Hippocampal formation (tissue), 2 donors: ENCODE data around the gene OR1N2.
"Not testable (repeated sequence)": the region's sequence is repeated elsewhere in the genome, so short reads cannot be mapped to it uniquely, and the experiment has no call there.

Experiments used
- DNase-seq, 2 donors: peaks; one replicate each; lab custom pipeline; 2025; lab: John Stamatoyannopoulos, UW

OR1N2 gene

GRCh38 chr9:122552812-122553211 is at the start of gene OR1N2:
TSS of gene OR1N2 (plus strand) at chr9:122553112. CDS start at chr9:122553212, 100 bp downstream.
- DNase-seq, result no peak

- DNase-seq, result no peak
These were observed 45.9 kb upstream of the OR1N2 start for GRCh38 chr9:122506964-122507363.

- DNase-seq, result no peak
These were observed 42.4 kb upstream of the OR1N2 start, which contains the start of gene OR1J2 for GRCh38 chr9:122510502-122510901. TSS of gene OR1J2 (plus strand) at chr9:122510802. CDS start at chr9:122510802, 0 bp downstream.

- DNase-seq, result no peak
These were observed 34.7 kb upstream of the OR1N2 start for GRCh38 chr9:122518226-122518625.

- DNase-seq, result no peak
These were observed 34.1 kb upstream of the OR1N2 start, which contains the start of gene OR1J4 for GRCh38 chr9:122518841-122519240. TSS of gene OR1J4 (plus strand) at chr9:122519141. CDS start at chr9:122519141, 0 bp downstream.

- DNase-seq, result no peak
These were observed 33.5 kb upstream of the OR1N2 start for GRCh38 chr9:122519376-122519775.

GRCh38 chr9:122526602-122527001 is 26.3 kb upstream of the OR1N2 start:
- no peak for DNase-seq

GRCh38 chr9:122527193-122527592 is 25.7 kb upstream of the OR1N2 start, which contains the start of gene OR1N1:
TSS of gene OR1N1 (minus strand) at chr9:122527293. CDS start at chr9:122527293, 0 bp downstream.
- no peak for DNase-seq

GRCh38 chr9:122531157-122531556 is 21.8 kb upstream of the OR1N2 start:
- DNase-seq, result not testable (repeated sequence)

GRCh38 chr9:122536134-122536533 is 16.8 kb upstream of the OR1N2 start:
- no peak for DNase-seq

- DNase-seq, result not testable (repeated sequence)
These were observed 15.8 kb upstream of the OR1N2 start for GRCh38 chr9:122537066-122537465.

GRCh38 chr9:122538757-122539156 is 14.2 kb upstream of the OR1N2 start:
- no peak for DNase-seq

- no peak for DNase-seq
These were observed 6.7 kb upstream of the OR1N2 start for GRCh38 chr9:122546196-122546595.

GRCh38 chr9:122551371-122551770 is 1.5 kb upstream of the OR1N2 start:
- no peak for DNase-seq

GRCh38 chr9:122561446-122561845 is 8.5 kb downstream of the OR1N2 start:
- DNase-seq, result no peak

GRCh38 chr9:122562134-122562760 is 9.3 kb downstream of the OR1N2 start:
- no peak for DNase-seq

- no peak for DNase-seq
These were observed 15.0 kb downstream of the OR1N2 start for GRCh38 chr9:122567901-122568300.

GRCh38 chr9:122572456-122572855 is 19.5 kb downstream of the OR1N2 start:
- DNase-seq, result no peak

GRCh38 chr9:122579874-122580273 is 27.0 kb downstream of the OR1N2 start:
- no peak for DNase-seq

GRCh38 chr9:122580360-122580759 is 27.4 kb downstream of the OR1N2 start:
- no peak for DNase-seq

GRCh38 chr9:122583284-122583683 is 30.4 kb downstream of the OR1N2 start, which contains the start of gene OR1L8:
TSS of gene OR1L8 (minus strand) at chr9:122583384. CDS start at chr9:122568477, 14,907 bp downstream.
- DNase-seq, result not testable (repeated sequence)
